K562 (cell line): ENCODE results near the gene OSGEP. TPM values are rescaled to one million over a fixed set of nuclear protein-coding genes. Genes with fewer than 3 reads are reported as not detected.

Experiments used
- AFF1 ChIP-seq, 2 experiments: fragments of 450-650 bp; IDR thresholded peaks; 2 replicates each; pipeline ENCODE4 v1.6.1; 2018; ENCODE audit warnings: mild to moderate bottlenecking in 2 of 2, low read depth in 1 of 2; ENCODE audit not compliant: partially characterized antibody in 2 of 2
- CEBPZ ChIP-seq: fragments of 150-350 bp; IDR thresholded peaks from 2 replicates; pipeline ENCODE4 v1.6.1; 2014; ENCODE audit warnings: low read depth, mild to moderate bottlenecking, low read length, borderline replicate concordance
- E2F3 ChIP-seq: fragments of 250-450 bp; sonication (Bioruptor Pico); IDR thresholded peaks from 2 replicates; pipeline ENCODE4 v1.4.0; 2020; ENCODE audit warnings: mild to moderate bottlenecking
- FIP1L1 ChIP-seq: fragments of 200-400 bp; formaldehyde crosslinking; IDR thresholded peaks from 2 replicates; pipeline ENCODE4 v1.6.1; 2018; ENCODE audit warnings: mild to moderate bottlenecking, low read depth, low read length; ENCODE audit not compliant: poor library complexity, severe bottlenecking
- FOXK2 ChIP-seq, 2 experiments: fragments of 450-650 bp; IDR thresholded peaks in 1 of 2; conservative IDR thresholded peaks in 1 of 2; 2 replicates each; pipeline ENCODE4 v1.6.1; 2016; ENCODE audit warnings: low read depth in 2 of 2, mild to moderate bottlenecking in 1 of 2
- HCFC1 ChIP-seq: IDR thresholded peaks from 2 replicates; pipeline ENCODE4 v1.6.1; 2012; ENCODE audit warnings: low read depth, low read length, improper control_type of control experiment
- ILF3 ChIP-seq: fragments of 450-650 bp; IDR thresholded peaks from 2 replicates; pipeline ENCODE4 v1.6.1; 2018; ENCODE audit warnings: antibody characterized with exemption, mild to moderate bottlenecking, moderate library complexity, borderline replicate concordance
- MAZ ChIP-seq, 2 experiments: fragments of 450-650 bp in 1 of 2; sonication (generic) in 1 of 2; formaldehyde crosslinking; IDR thresholded peaks in 1 of 2; conservative IDR thresholded peaks in 1 of 2; 2 replicates each; pipeline versions ENCODE4 v1.4.0 to v1.5.0; 2020; ENCODE audit warnings: mild to moderate bottlenecking in 1 of 2, missing genetic modification reagents in 1 of 2
- RFX1 ChIP-seq: fragments of 450-650 bp; IDR thresholded peaks from 2 replicates; pipeline ENCODE4 v1.6.1; 2016; ENCODE audit warnings: mild to moderate bottlenecking, moderate library complexity
- SAFB2 ChIP-seq: fragments of 200-400 bp; formaldehyde crosslinking; IDR thresholded peaks from 2 replicates; pipeline ENCODE4 v1.6.1; 2018; ENCODE audit warnings: borderline replicate concordance, low read length, low read depth, moderate library complexity; ENCODE audit not compliant: severe bottlenecking
- SETDB1 ChIP-seq: IDR thresholded peaks from one replicate; pipeline ENCODE4 v1.6.1; 2012; ENCODE audit warnings: low read length, control low read depth, inconsistent platforms
- SLC30A9 ChIP-seq: fragments of 250-450 bp; sonication (Bioruptor Pico); IDR thresholded peaks from 2 replicates; pipeline ENCODE4 v1.8.0; 2022; ENCODE audit warnings: mild to moderate bottlenecking, moderate library complexity
- SRSF3 ChIP-seq: fragments of 200-400 bp; formaldehyde crosslinking; IDR thresholded peaks from 2 replicates; pipeline ENCODE4 v1.6.1; 2016; ENCODE audit warnings: mild to moderate bottlenecking, low read length, moderate library complexity; ENCODE audit not compliant: insufficient read depth
- THAP7 ChIP-seq: fragments of 250-450 bp; sonication (Bioruptor Pico); IDR thresholded peaks from 2 replicates; pipeline ENCODE4 v1.5.0; 2021
- U2AF2 ChIP-seq: fragments of 200-400 bp; formaldehyde crosslinking; optimal IDR thresholded peaks from 2 replicates; pipeline ENCODE3; 2017; ENCODE audit warnings: low read depth, mild to moderate bottlenecking, low read length
- ZEB2 ChIP-seq: fragments of 450-650 bp; IDR thresholded peaks from 2 replicates; pipeline ENCODE4 v1.6.1; 2016
- ZFX ChIP-seq: sonication (generic); formaldehyde crosslinking; IDR thresholded peaks from 2 replicates; pipeline ENCODE4 v1.8.0; 2022; ENCODE audit warnings: mild to moderate bottlenecking, missing genetic modification reagents, moderate library complexity
- ZNF217 ChIP-seq: sonication (generic); formaldehyde crosslinking; IDR thresholded peaks from 2 replicates; pipeline ENCODE4 v1.8.0; 2022; ENCODE audit warnings: mild to moderate bottlenecking, missing genetic modification reagents
- polyA plus RNA-seq, 8 experiments: library from polyadenylated mRNA; depleted of rRNA in 4 of 8; stranded (reverse) in 5 of 8; unstranded in 3 of 8; fragments of >200 nt; fragmentation: Nextera tagmentation in 2 of 8; fragmentation: Illumina TruSeq in 1 of 8; extraction: Ambion mirVana in 2 of 8; extraction: Trizol in 1 of 8; gene quantifications; 2 replicates each; pipeline versions ENCODE4 v1.2.1 to v1.2.3, GENCODE V29; 2011 to 2014; ENCODE audit warnings: inconsistent platforms in 1 of 8, missing spikeins in 1 of 8
- total RNA-seq, 7 experiments: library from RNA; depleted of rRNA in 6 of 7; stranded (reverse); fragments of >200 nt in 6 of 7; fragmentation: Illumina TruSeq in 2 of 7; extraction: Trizol in 2 of 7; gene quantifications; 2 replicates each; pipeline versions ENCODE4 v1.2.1 to v1.2.3, GENCODE V29; 2011 to 2021; ENCODE audit warnings: low replicate concordance in 1 of 7
- TF ChIP-seq, protein P1 (sequence below): IDR thresholded peaks from 2 replicates; pipeline ENCODE4 v1.6.1; 2011; ENCODE audit not compliant: insufficient read length; ENCODE audit errors: extremely low read depth

OSGEP gene
- total and polyA plus RNA-seq, 9 of the 15 experiments (the other 6 are each of a cell fraction or from before 2014, with no cell fraction given) = 32.1 to 59.2 (median 44.1) TPM

GRCh38 chr14:20477211-20477876 is 22.7 kb upstream of the OSGEP start (continued):
- no peak for TF ChIP-seq ILF3
- no peak for TF ChIP-seq RFX1
- TF ChIP-seq E2F3 = no peak
- no peak for TF ChIP-seq ZFX (CRISPR knock-in tag)
- TF ChIP-seq ZEB2 = no peak
- TF ChIP-seq FOXK2 (conservative IDR thresholded peaks at IDR 0.05 in 1 of 2, IDR thresholded peaks at IDR 0.05 in 1 of 2; ENCODE audit: low read depth in 2 of 2) = no peak
- no peak for TF ChIP-seq SETDB1
- TF ChIP-seq FIP1L1 = no peak
- TF ChIP-seq ZNF217 (CRISPR knock-in tag) = no peak
- no peak for TF ChIP-seq SRSF3
- no peak for TF ChIP-seq AFF1 (IDR thresholded peaks at IDR 0.05; ENCODE audit: low read depth in 1 of 2, partially characterized antibody in 2 of 2)
- TF ChIP-seq HCFC1 = no peak
- TF ChIP-seq U2AF2 = no peak
- TF ChIP-seq SLC30A9 (CRISPR knock-in tag) = no peak
- TF ChIP-seq THAP7 (CRISPR knock-in tag) = no peak
- TF ChIP-seq MAZ (CRISPR knock-in tag; conservative IDR thresholded peaks at IDR 0.05 in 1 of 2, IDR thresholded peaks at IDR 0.05 in 1 of 2) = no peak
- no peak for TF ChIP-seq SAFB2
- TF ChIP-seq, protein P1, sequence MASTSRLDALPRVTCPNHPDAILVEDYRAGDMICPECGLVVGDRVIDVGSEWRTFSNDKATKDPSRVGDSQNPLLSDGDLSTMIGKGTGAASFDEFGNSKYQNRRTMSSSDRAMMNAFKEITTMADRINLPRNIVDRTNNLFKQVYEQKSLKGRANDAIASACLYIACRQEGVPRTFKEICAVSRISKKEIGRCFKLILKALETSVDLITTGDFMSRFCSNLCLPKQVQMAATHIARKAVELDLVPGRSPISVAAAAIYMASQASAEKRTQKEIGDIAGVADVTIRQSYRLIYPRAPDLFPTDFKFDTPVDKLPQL = no peak
- no peak for TF ChIP-seq CEBPZ
